Ovary (tissue), 9 donors: ENCODE measurements around the gene SELENOM. TPM values are rescaled to one million over a fixed set of nuclear protein-coding genes. Genes with fewer than 3 reads are reported as not detected.
A peak's percentile ranks its signal among the peaks of the same experiment; 100 is the strongest.

Experiments used
- DNase-seq, 5 donors: peaks; one replicate each; pipeline ENCODE4 v3.0.0-alpha.2; 2019 to 2020
- H3K27ac ChIP-seq, 2 donors: fragments of 200-600 bp; one replicate each; pipeline versions ENCODE4 v1.5.1 to v1.8.0; 2019 to 2022
- H3K27me3 ChIP-seq: fragments of 200-600 bp; one replicate; pipeline ENCODE4 v1.8.0; 2022
- H3K36me3 ChIP-seq: fragments of 200-600 bp; sonication (generic); one replicate; pipeline ENCODE4 v1.5.1; 2019
- H3K4me1 ChIP-seq: one replicate; pipeline ENCODE4 v1.8.1; 2013; ENCODE audit warnings: mild to moderate bottlenecking, moderate library complexity; ENCODE audit not compliant: insufficient read depth
- H3K4me3 ChIP-seq: fragments of 200-600 bp; sonication (generic); one replicate; pipeline ENCODE4 v1.5.1; 2017
- H3K9me3 ChIP-seq, 2 donors: fragments of 200-600 bp in 1 of 2; sonication (generic) in 1 of 2; one replicate each; pipeline versions ENCODE4 v1.5.1 to v1.8.1; 2013 to 2019; ENCODE audit warnings: mild to moderate bottlenecking in 1 of 2, moderate library complexity in 1 of 2
- EP300 ChIP-seq: sonication (generic); formaldehyde crosslinking; IDR thresholded peaks from one replicate; pipeline ENCODE4 v1.6.1; 2017; ENCODE audit warnings: antibody characterized with exemption
- POLR2A ChIP-seq: fragments of 450-650 bp; IDR thresholded peaks from one replicate; pipeline ENCODE4 v1.6.1; 2017; ENCODE audit warnings: antibody characterized with exemption, mild to moderate bottlenecking, moderate library complexity
- WGBS, 3 donors: extraction: QIAGEN DNeasy Blood & Tissue Kit in 1 of 3; methylation state at CpG; one replicate each; pipeline versions ENCODE4 v1.1.5 to v1.1.7; 2013 to 2017; 5-methylcytosine and 5-hydroxymethylcytosine counted together
- intact Hi-C, 4 donors: fragments of 100-400 bp; cut with DNase I; formaldehyde crosslinking; loops; one replicate each; pipeline versions ENCODE4 v1.11.0 to v1.15.1; 2022 to 2023
- polyA plus RNA-seq, 2 donors: library from polyadenylated mRNA; stranded (reverse); fragments of 200-250 nt in 1 of 2; fragments of 350-450 nt in 1 of 2; fragmentation: Illumina TruSeq in 1 of 2; extraction: RNeasy Lipid Tissue Mini Kit (QIAGEN cat#74804) in 1 of 2; gene quantifications; one replicate each; pipeline ENCODE4 v1.2.3, GENCODE V29; 2013 to 2014
- total RNA-seq, 7 donors: library from RNA; depleted of rRNA in 2 of 7; stranded (reverse); fragments of >200 nt in 2 of 7; fragmentation: NEBNext Ultra II Directional in 3 of 7; extraction: Animal tissue kit (Norgen Biotek cat#: 25700) in 3 of 7; gene quantifications; one replicate each; pipeline versions ENCODE4 v1.1.0 to v1.2.4, GENCODE V29; 2016 to 2023
- TF ChIP-seq, protein P1 (sequence below), 3 donors: fragments of 450-650 bp in 2 of 3; fragments of 200-600 bp in 1 of 3; IDR thresholded peaks; one replicate each; pipeline versions ENCODE4 v1.5.1 to v1.8.0; 2016 to 2022; ENCODE audit warnings: antibody characterized with exemption in 3 of 3, mild to moderate bottlenecking in 1 of 3
- donor health status: DM: no; HTN: no; CAD: no; lungs with moderate emphysema.
- donor health status: DM: no; HTN: no; CAD: no.
- donor health status: Bipolar disorder and iron deficiency.
- donor health status: DM: yes; HTN: yes; CAD: no.
- donor health status: DM: no; HTN: no; CAD: no.
- donor health status: DM: yes; HTN: yes; CAD: no.

Gene SELENOM
- total and polyA plus RNA-seq, 9 donors, result 25.7 to 678 (median 306) TPM

DNA sequence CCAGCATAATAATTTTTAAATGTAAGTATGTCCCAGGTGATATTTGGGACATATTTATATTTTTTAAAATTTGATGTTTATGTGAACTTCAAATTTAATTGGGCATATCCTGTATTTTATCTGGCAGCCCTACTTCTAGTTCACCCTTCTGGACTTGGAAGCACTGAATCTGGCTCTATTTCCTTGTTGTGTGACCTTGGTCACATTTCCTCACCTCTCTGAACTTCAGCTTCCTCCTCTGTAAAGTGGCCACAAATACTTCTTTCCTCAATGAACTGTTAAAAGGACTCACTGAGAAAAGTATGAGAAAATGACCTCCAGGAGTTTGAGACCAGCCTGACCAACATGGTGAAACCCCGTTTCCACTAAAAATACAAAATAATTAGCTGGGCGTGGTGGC is 44.5 kb upstream of the SELENOM start:
- H3K4me1 ChIP-seq, result peaks cover 5% of the 10 kb centered on the region
- no peak for DNase-seq
- intact Hi-C loops, result loop anchor here in 1 of 4 donors (5.0 kb wide), 1 partner anchor 205 kb away; no protein-coding TSS in a partner anchor
- H3K4me3 ChIP-seq, result no peak overlapping the region
- TF ChIP-seq POLR2A, result no peak
- TF ChIP-seq, protein P1, sequence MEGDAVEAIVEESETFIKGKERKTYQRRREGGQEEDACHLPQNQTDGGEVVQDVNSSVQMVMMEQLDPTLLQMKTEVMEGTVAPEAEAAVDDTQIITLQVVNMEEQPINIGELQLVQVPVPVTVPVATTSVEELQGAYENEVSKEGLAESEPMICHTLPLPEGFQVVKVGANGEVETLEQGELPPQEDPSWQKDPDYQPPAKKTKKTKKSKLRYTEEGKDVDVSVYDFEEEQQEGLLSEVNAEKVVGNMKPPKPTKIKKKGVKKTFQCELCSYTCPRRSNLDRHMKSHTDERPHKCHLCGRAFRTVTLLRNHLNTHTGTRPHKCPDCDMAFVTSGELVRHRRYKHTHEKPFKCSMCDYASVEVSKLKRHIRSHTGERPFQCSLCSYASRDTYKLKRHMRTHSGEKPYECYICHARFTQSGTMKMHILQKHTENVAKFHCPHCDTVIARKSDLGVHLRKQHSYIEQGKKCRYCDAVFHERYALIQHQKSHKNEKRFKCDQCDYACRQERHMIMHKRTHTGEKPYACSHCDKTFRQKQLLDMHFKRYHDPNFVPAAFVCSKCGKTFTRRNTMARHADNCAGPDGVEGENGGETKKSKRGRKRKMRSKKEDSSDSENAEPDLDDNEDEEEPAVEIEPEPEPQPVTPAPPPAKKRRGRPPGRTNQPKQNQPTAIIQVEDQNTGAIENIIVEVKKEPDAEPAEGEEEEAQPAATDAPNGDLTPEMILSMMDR (IDR thresholded peaks at IDR 0.05), result no peak
- no peak for TF ChIP-seq EP300
- 83 to 91% (median 84%) methylated on average over 2 of the region's 2 CpGs for WGBS, 3 donors
- H3K27ac ChIP-seq, result no peak overlapping the region
- H3K9me3 ChIP-seq, result no peaks in the 10 kb centered on the region
- H3K27me3 ChIP-seq, result no peaks in the 10 kb centered on the region
- H3K36me3 ChIP-seq, result no peaks in the 10 kb centered on the region

DNA sequence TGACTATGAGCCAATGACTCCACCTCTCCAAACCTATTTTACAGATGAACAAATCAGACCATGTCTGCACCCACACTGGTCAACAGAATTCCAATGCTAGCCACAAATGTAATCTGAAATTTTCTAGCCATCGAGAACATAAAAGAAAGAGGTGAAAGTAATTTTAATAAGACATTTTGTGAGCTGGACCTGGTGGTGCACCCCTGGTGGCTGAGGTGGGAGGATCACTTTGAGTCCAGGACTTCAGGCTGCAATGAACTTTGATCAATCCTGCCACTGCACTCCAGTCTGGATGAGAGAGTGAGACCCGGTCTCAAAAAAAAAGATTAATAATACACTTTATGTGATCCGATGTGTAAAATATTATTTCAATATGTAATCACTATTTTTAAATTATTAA is 43.2 kb upstream of the SELENOM start:
- H3K36me3 ChIP-seq, result no peaks in the 10 kb centered on the region
- 57 to 60% (median 58%) methylated on average over 3 of the region's 3 CpGs for WGBS, 3 donors
- no peaks in the 10 kb centered on the region for H3K4me1 ChIP-seq
- no peak for DNase-seq
- intact Hi-C loops, result loop anchor here in 1 of 4 donors (5.0 kb wide), 1 partner anchor 203 kb away; no protein-coding TSS in a partner anchor
- no peak overlapping the region for H3K4me3 ChIP-seq
- TF ChIP-seq EP300, result no peak
- no peak for TF ChIP-seq POLR2A
- TF ChIP-seq, protein P1 (IDR thresholded peaks at IDR 0.05), result no peak
- no peaks in the 10 kb centered on the region for H3K9me3 ChIP-seq
- H3K27me3 ChIP-seq, result no peaks in the 10 kb centered on the region
- no peak overlapping the region for H3K27ac ChIP-seq

DNA sequence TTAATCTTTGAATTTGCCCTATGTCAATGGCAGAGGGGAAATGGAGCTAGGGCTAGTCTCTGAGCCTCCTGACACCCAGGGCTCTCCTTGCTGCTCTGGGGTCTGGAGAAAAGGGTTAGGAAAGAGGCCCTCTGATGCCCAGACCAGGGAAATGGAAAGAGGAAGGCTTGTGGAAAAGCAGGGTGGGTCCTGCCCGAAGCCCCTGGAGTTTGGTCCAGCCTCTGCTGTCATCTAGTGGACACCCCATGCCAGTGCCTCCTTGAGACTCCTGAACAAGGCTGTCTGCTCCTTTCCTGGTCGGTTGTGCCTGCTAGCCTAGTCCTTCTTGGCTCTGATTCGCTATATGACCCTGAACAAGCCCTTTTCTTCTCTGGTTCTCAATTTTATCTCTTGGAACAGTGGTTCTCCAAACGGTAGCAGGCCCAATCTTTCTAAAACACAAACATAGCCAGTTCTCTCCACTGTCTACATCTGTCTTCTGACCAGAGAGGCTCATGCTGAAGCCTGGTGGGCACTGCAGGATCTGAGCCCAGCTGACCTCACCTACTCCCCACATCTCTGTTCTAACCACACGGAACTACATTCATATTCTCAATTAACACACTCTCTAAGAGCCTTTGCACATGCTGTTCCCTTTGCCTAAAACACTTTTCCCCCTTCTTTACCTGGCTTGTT is 41.7 kb upstream of the SELENOM start:
- Histone ChIP-seq H3K4me1 (no peaks in the 10 kb centered on the region), H3K9me3 (no peaks in the 10 kb centered on the region), H3K27ac (no peak overlapping the region), H3K36me3 (no peaks in the 10 kb centered on the region), H3K4me3 (no peak overlapping the region), H3K27me3 (no peaks in the 10 kb centered on the region)
- TF ChIP-seq, protein P1 (IDR thresholded peaks at IDR 0.05), result peak; percentile 61 to 84 (median 62)
- TF ChIP-seq POLR2A, result no peak
- no peak for TF ChIP-seq EP300
- intact Hi-C loops, result loop anchor here in 3 of 4 donors (2.0 to 10.0 kb wide), 4 partner anchors 40 to 514 kb away; partner anchors contain the start of gene SLC35E4 (in 1 of the 3)
- 5 to 12% (median 9%) methylated on average over 5 of the region's 5 CpGs for WGBS, 3 donors
- DNase-seq, result peak; percentile 70 to 77 (median 72)

DNA sequence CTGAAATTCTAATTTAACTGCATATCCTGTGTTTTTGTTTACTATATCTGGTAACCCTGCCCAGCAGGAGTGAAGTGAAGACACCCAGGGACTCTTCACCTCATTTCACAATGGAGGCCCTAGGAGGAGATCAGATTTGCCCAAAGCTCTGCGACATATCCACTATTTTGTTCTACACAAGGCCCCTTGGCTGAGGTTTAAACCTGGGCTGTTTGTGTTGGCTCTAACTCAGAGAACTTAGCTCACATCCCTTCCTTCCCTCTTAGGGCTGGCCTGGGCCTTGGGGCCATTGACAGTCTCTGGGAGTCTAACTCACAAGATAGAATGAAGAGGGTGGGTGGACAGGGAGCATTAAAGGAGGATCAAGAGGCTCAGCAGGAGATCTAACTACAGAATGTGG is 41.1 kb upstream of the SELENOM start:
- no peaks in the 10 kb centered on the region for H3K9me3 ChIP-seq
- no peaks in the 10 kb centered on the region for H3K36me3 ChIP-seq
- DNase-seq, result peak in 1 of 5 donors; percentile 33
- H3K27ac ChIP-seq, result no peak overlapping the region
- intact Hi-C loops, result loop anchor here in 3 of 4 donors (2.0 to 10.0 kb wide), 4 partner anchors 40 to 514 kb away; partner anchors contain the start of gene SLC35E4 (in 1 of the 3)
- 72 to 82% (median 81%) methylated on average over 1 of the region's 1 CpG for WGBS, 3 donors
- TF ChIP-seq POLR2A, result no peak
- TF ChIP-seq EP300, result no peak
- TF ChIP-seq, protein P1 (IDR thresholded peaks at IDR 0.05), result no peak
- no peak overlapping the region for H3K4me3 ChIP-seq
- H3K27me3 ChIP-seq, result no peaks in the 10 kb centered on the region
- no peaks in the 10 kb centered on the region for H3K4me1 ChIP-seq
